Measurements from ENCODE around the gene CAPN13. TPM values are rescaled to one million over a fixed set of nuclear protein-coding genes. Genes with fewer than 3 reads are reported as not detected.

The CAPN13 gene
- polyA plus RNA-seq, 1 donor (not counting 4 experiments of a cell fraction or from before 2014, with no cell fraction given): not detected

DNA sequence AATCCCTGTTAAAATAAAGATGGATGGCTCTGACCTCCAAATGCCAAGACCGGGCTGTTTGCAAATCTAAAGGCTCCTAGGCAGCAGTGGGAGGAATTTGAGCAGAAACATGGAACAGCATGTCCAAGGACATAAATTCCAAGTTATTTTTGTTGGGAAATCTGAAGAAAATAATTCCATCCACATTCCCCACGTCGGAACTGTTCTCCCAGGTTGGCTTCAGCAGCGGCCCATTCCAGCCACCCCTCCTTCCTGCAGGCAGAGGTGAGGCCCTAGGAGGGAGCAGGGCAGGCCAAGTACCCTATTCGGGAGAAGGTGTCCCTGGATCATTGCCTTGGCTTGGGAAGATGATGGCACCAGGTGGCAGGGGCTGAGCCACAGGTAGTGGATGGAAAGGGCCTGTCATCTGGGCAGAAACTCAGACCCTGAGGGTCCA, 117.1 kb downstream of the CAPN13 start:
- Histone ChIP-seq H3K4me2 (ENCODE audit: control insufficient read depth, extremely low read depth, insufficient read depth, low read depth, low read length) (no peak overlapping the region), H3K9ac (ENCODE audit: control insufficient read depth, extremely low read depth, insufficient read depth, low read length) (no peak overlapping the region), H3K27ac (ENCODE audit: control insufficient read depth, insufficient read depth, low read length) (no peak overlapping the region), H2AFZ (ENCODE audit: control insufficient read depth, low read length) (no peak overlapping the region), H3K79me2 (ENCODE audit: control insufficient read depth, insufficient read depth, low read length) (no peaks in the 10 kb centered on the region), H3K4me3 (ENCODE audit: control insufficient read depth in 2 of 3, extremely low read depth in 1 of 3, insufficient read depth in 2 of 3, low read depth in 1 of 3, low read length in 3 of 3) (no peak overlapping the region), H3K36me3 (ENCODE audit: control insufficient read depth in 2 of 2, extremely low read depth in 1 of 2, insufficient read depth in 2 of 2, low read length in 2 of 2) (no peaks in the 10 kb centered on the region), H4K20me1 (ENCODE audit: control insufficient read depth, extremely low read depth, insufficient read depth, low read length) (no peaks in the 10 kb centered on the region), H3K9me1 (ENCODE audit: control insufficient read depth, extremely low read depth, insufficient read depth, low read length) (no peaks in the 10 kb centered on the region), H3K9me3 (ENCODE audit: control insufficient read depth, low read depth, low read length) (no peaks in the 10 kb centered on the region), H3K27me3 (ENCODE audit: control insufficient read depth, extremely low read depth, insufficient read depth, low read length) (peaks cover 9% of the 10 kb centered on the region), H3K4me1 (ENCODE audit: control insufficient read depth, extremely low read depth, insufficient read depth, low read length) (no peaks in the 10 kb centered on the region)
- dilution Hi-C loops (cut with MboI; ENCODE audit: extremely low pct_ligation_motif_present, low sequenced_read_pairs): no loop called here
- TF ChIP-seq, protein P1, sequence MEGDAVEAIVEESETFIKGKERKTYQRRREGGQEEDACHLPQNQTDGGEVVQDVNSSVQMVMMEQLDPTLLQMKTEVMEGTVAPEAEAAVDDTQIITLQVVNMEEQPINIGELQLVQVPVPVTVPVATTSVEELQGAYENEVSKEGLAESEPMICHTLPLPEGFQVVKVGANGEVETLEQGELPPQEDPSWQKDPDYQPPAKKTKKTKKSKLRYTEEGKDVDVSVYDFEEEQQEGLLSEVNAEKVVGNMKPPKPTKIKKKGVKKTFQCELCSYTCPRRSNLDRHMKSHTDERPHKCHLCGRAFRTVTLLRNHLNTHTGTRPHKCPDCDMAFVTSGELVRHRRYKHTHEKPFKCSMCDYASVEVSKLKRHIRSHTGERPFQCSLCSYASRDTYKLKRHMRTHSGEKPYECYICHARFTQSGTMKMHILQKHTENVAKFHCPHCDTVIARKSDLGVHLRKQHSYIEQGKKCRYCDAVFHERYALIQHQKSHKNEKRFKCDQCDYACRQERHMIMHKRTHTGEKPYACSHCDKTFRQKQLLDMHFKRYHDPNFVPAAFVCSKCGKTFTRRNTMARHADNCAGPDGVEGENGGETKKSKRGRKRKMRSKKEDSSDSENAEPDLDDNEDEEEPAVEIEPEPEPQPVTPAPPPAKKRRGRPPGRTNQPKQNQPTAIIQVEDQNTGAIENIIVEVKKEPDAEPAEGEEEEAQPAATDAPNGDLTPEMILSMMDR (optimal IDR thresholded peaks at IDR 0.05 in 1 of 3, IDR thresholded peaks at IDR 0.05 in 1 of 3, conservative IDR thresholded peaks at IDR 0.05 in 1 of 3; ENCODE audit: extremely low read depth in 1 of 3, insufficient read depth in 2 of 3, low read length in 3 of 3): no peak
- no peak for TF ChIP-seq EZH2 (IDR thresholded peaks at IDR 0.05; ENCODE audit: low read length)
- no peak for FAIRE-seq
- no peak for DNase-seq (ENCODE audit: low read depth, low spot score)

DNA sequence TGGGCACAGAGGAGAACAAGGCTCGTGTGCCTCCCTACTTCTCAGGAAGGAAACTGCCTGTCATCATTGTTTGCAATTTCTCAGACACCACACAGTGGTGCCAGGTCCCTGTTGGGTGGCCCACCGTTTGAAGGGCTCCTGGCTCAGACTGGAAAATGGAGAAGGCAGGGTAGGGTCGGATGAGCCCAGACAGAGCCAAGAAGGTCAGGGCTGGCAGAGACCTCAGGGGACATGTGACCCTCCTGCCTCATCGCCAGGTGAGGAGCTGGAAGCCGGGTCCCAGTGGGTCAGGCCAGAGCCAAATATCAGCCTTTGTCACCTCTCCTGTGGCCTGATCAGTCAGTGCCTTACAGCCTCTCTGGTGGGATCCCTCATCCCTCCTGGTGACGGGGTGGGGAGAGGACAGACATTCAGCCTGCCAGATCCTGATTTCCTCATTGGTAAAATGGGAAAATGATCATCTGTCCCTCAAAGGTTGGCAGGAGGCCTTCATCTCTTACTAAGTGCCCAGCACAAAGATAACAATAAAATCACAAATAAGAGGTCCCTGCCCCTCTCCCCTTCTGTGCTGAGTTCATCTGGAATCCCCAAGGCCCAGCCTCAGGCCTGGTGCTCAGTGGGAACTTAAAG, 117.6 kb downstream of the CAPN13 start:
- Histone ChIP-seq H3K36me3 (ENCODE audit: control insufficient read depth in 2 of 2, extremely low read depth in 1 of 2, insufficient read depth in 2 of 2, low read length in 2 of 2) (no peaks in the 10 kb centered on the region), H3K79me2 (ENCODE audit: control insufficient read depth, insufficient read depth, low read length) (no peaks in the 10 kb centered on the region), H3K9ac (ENCODE audit: control insufficient read depth, extremely low read depth, insufficient read depth, low read length) (no peak overlapping the region), H2AFZ (ENCODE audit: control insufficient read depth, low read length) (no peak overlapping the region), H3K9me1 (ENCODE audit: control insufficient read depth, extremely low read depth, insufficient read depth, low read length) (no peaks in the 10 kb centered on the region), H3K9me3 (ENCODE audit: control insufficient read depth, low read depth, low read length) (no peaks in the 10 kb centered on the region), H3K4me3 (ENCODE audit: control insufficient read depth in 2 of 3, extremely low read depth in 1 of 3, insufficient read depth in 2 of 3, low read depth in 1 of 3, low read length in 3 of 3) (no peak overlapping the region), H3K27ac (ENCODE audit: control insufficient read depth, insufficient read depth, low read length) (no peak overlapping the region), H3K4me2 (ENCODE audit: control insufficient read depth, extremely low read depth, insufficient read depth, low read depth, low read length) (no peak overlapping the region), H3K4me1 (ENCODE audit: control insufficient read depth, extremely low read depth, insufficient read depth, low read length) (no peaks in the 10 kb centered on the region), H4K20me1 (ENCODE audit: control insufficient read depth, extremely low read depth, insufficient read depth, low read length) (no peaks in the 10 kb centered on the region), H3K27me3 (ENCODE audit: control insufficient read depth, extremely low read depth, insufficient read depth, low read length) (peaks cover 9% of the 10 kb centered on the region)
- dilution Hi-C loops (cut with MboI; ENCODE audit: extremely low pct_ligation_motif_present, low sequenced_read_pairs): no loop called here
- FAIRE-seq: no peak
- TF ChIP-seq EZH2 (IDR thresholded peaks at IDR 0.05; ENCODE audit: low read length): no peak
- TF ChIP-seq, protein P1 (optimal IDR thresholded peaks at IDR 0.05 in 1 of 3, IDR thresholded peaks at IDR 0.05 in 1 of 3, conservative IDR thresholded peaks at IDR 0.05 in 1 of 3; ENCODE audit: extremely low read depth in 1 of 3, insufficient read depth in 2 of 3, low read length in 3 of 3): no peak
- DNase-seq (ENCODE audit: low read depth, low spot score): no peak

Measured in keratinocyte (primary cell).